Measurements from ENCODE around the gene ATP8A2. TPM values are rescaled to one million over a fixed set of nuclear protein-coding genes. Genes with fewer than 3 reads are reported as not detected.

Gene ATP8A2
- total RNA-seq, 4 donors from 2014 or later = 0.16 to 0.54 (median 0.26) TPM

GRCh38 chr13:25766991-25767390 is 395.2 kb downstream of the ATP8A2 start:
- WGBS, 2 donors (ENCODE audit: low coverage in 1 of 2) = 91% methylated on average over 1 of the region's 1 CpG; no CpG with 5 or more reads in 1 of the 2 donors
- Histone ChIP-seq H3K27ac (no peak overlapping the region), H3K36me3 (no peaks in the 10 kb centered on the region), H3K9me3 (no peaks in the 10 kb centered on the region), H3K4me1 (no peaks in the 10 kb centered on the region), H3K27me3 (no peaks in the 10 kb centered on the region), H3K4me3 (no peak overlapping the region)
- no peak for ATAC-seq
- no peak for TF ChIP-seq POLR2A (IDR thresholded peaks at IDR 0.05)
- TF ChIP-seq POLR2AphosphoS5 (IDR thresholded peaks at IDR 0.05) = no peak
- TF ChIP-seq CTCF (IDR thresholded peaks at IDR 0.05) = no peak
- TF ChIP-seq EP300 (IDR thresholded peaks at IDR 0.05) = no peak

GRCh38 chr13:25768376-25768775 is 396.6 kb downstream of the ATP8A2 start:
- 63 to 68% methylated on average over 2 to 4 of the region's 4 CpGs for WGBS, 2 donors (ENCODE audit: low coverage in 1 of 2)

GRCh38 chr13:25768838-25769237 is 397.1 kb downstream of the ATP8A2 start:
- ATAC-seq = no peak
- WGBS, 2 donors (ENCODE audit: low coverage in 1 of 2) = 46 to 54% methylated on average over 2 to 3 of the region's 13 CpGs
- H3K27me3 ChIP-seq = no peaks in the 10 kb centered on the region
- TF ChIP-seq CTCF (IDR thresholded peaks at IDR 0.05) (no peak), POLR2AphosphoS5 (IDR thresholded peaks at IDR 0.05) (no peak), POLR2A (IDR thresholded peaks at IDR 0.05) (no peak), EP300 (IDR thresholded peaks at IDR 0.05) (no peak)
- H3K27ac ChIP-seq = no peak overlapping the region
- no peaks in the 10 kb centered on the region for H3K36me3 ChIP-seq
- no peaks in the 10 kb centered on the region for H3K4me1 ChIP-seq
- H3K9me3 ChIP-seq = no peaks in the 10 kb centered on the region
- no peak overlapping the region for H3K4me3 ChIP-seq

More at GRCh38 chr13:25768376-25768775, 396.6 kb downstream of the ATP8A2 start:
- Histone ChIP-seq H3K27ac (no peak overlapping the region), H3K27me3 (no peaks in the 10 kb centered on the region), H3K36me3 (no peaks in the 10 kb centered on the region), H3K9me3 (no peaks in the 10 kb centered on the region), H3K4me1 (no peaks in the 10 kb centered on the region), H3K4me3 (no peak overlapping the region)
- TF ChIP-seq POLR2AphosphoS5 (IDR thresholded peaks at IDR 0.05) = no peak
- no peak for TF ChIP-seq POLR2A (IDR thresholded peaks at IDR 0.05)
- TF ChIP-seq EP300 (IDR thresholded peaks at IDR 0.05) = no peak
- TF ChIP-seq CTCF (IDR thresholded peaks at IDR 0.05) = no peak
- no peak for ATAC-seq

GRCh38 chr13:25770601-25771000 is 398.8 kb downstream of the ATP8A2 start:
- no peak overlapping the region for H3K4me3 ChIP-seq
- 85 to 96% methylated on average over 7 of the region's 7 CpGs for WGBS, 2 donors (ENCODE audit: low coverage in 1 of 2)
- no peak overlapping the region for H3K27ac ChIP-seq
- TF ChIP-seq POLR2A (IDR thresholded peaks at IDR 0.05) = no peak
- no peak for TF ChIP-seq POLR2AphosphoS5 (IDR thresholded peaks at IDR 0.05)
- TF ChIP-seq CTCF (IDR thresholded peaks at IDR 0.05) = no peak
- no peak for TF ChIP-seq EP300 (IDR thresholded peaks at IDR 0.05)
- no peaks in the 10 kb centered on the region for H3K9me3 ChIP-seq
- no peak for ATAC-seq
- no peaks in the 10 kb centered on the region for H3K27me3 ChIP-seq
- no peaks in the 10 kb centered on the region for H3K36me3 ChIP-seq
- H3K4me1 ChIP-seq = no peaks in the 10 kb centered on the region

- Histone ChIP-seq H3K9me3 (no peaks in the 10 kb centered on the region), H3K4me3 (no peak overlapping the region), H3K27ac (no peak overlapping the region), H3K36me3 (no peaks in the 10 kb centered on the region), H3K4me1 (no peaks in the 10 kb centered on the region), H3K27me3 (no peaks in the 10 kb centered on the region)
- TF ChIP-seq EP300 (IDR thresholded peaks at IDR 0.05) (no peak), CTCF (IDR thresholded peaks at IDR 0.05) (no peak), POLR2A (IDR thresholded peaks at IDR 0.05) (no peak), POLR2AphosphoS5 (IDR thresholded peaks at IDR 0.05) (no peak)
- ATAC-seq = no peak
- WGBS, 2 donors (ENCODE audit: low coverage in 1 of 2) = 47 to 73% methylated on average over 2 to 4 of the region's 5 CpGs
These were observed 399.4 kb downstream of the ATP8A2 start for GRCh38 chr13:25771202-25771601.
